Measurements from ENCODE around the gene C11orf24.

C11orf24 gene

GRCh38 chr11:68271781-68272608 lies at the start of gene C11orf24:
Gene C11orf24, minus strand, starts transcription at chr11:68271973. Its CDS starts 8,206 bp downstream, at chr11:68263767.
- Histone ChIP-seq H3K79me2 (ENCODE audit: low read length) (peaks cover 46% of the 10 kb centered on the region), H3K4me1 (ENCODE audit: low read length) (peaks cover 39% of the 10 kb centered on the region), H3K4me3 (ENCODE audit: low read length) (peak within 1 kb of the TSS; percentile 89), H3K36me3 (replicated peaks; ENCODE audit: insufficient read depth, low read length) (no peaks in the 10 kb centered on the region), H2AFZ (ENCODE audit: low read length) (peak within 1 kb of the TSS; percentile 51), H3K9ac (ENCODE audit: low read length) (peak within 1 kb of the TSS; percentile 94), H3F3A (ENCODE audit: insufficient read depth, low read length) (peaks cover 26% of the 10 kb centered on the region), H3K27ac (ENCODE audit: low read length) (peak within 1 kb of the TSS; percentile 95), H3K9me3 (replicated peaks; ENCODE audit: insufficient read depth, low read length) (no peaks in the 10 kb centered on the region), H3K4me2 (ENCODE audit: low read depth, low read length) (peak within 1 kb of the TSS; percentile 62), H3K9me2 (replicated peaks; ENCODE audit: insufficient read depth, low read length) (no peaks in the 10 kb centered on the region), H4K20me1 (ENCODE audit: insufficient read depth, low read length) (no peaks in the 10 kb centered on the region), H3K27me3 (replicated peaks; ENCODE audit: insufficient read depth, low read length) (no peaks in the 10 kb centered on the region)
- peak; percentile 98 for DNase-seq
- no peak for TF ChIP-seq EZH2phosphoT487 (IDR thresholded peaks at IDR 0.05; ENCODE audit: low read length)
- TF ChIP-seq EZH2 (optimal IDR thresholded peaks at IDR 0.05; ENCODE audit: low read depth, low read length): no peak
- no peak for TF ChIP-seq CTCF (IDR thresholded peaks at IDR 0.05; ENCODE audit: low read length)

DNA sequence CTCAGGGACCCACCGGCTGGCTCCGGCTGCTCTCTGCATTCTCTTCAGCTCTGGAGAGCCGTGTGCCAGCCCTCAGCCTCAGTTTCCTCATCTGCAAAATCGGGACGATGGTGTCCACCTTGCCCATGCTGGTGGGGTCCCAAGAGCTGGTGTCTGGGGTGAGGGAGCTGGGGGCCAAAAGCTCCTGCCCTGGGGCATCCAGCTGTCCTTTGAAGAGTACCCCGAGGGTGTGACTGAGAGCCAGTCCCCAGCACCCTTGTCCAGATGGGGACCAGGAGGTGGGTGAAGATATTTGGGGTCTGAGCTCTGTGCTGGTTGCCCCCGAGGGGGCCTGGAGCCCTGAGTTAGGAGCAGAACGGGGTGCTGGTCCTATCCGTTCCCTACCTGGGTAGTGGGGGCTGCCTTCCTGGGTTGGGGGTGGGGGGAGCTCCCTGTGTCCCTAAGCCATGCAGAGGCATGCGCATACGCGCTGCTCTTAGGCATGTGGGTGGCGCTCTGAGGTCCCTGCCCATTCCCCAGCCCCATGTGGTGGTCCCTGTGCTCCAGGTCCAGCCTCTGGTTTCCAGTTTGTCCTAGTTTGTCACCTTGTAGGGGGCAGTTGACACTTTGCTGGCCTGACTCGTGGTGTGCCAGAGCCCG lies 45.5 kb upstream of the C11orf24 start:
- no peak overlapping the region for H3K4me2 ChIP-seq (ENCODE audit: low read depth, low read length)
- no peak overlapping the region for H3K4me3 ChIP-seq (ENCODE audit: low read length)
- H3K27ac ChIP-seq (ENCODE audit: low read length): no peak overlapping the region
- H3F3A ChIP-seq (ENCODE audit: insufficient read depth, low read length): no peaks in the 10 kb centered on the region
- H3K4me1 ChIP-seq (ENCODE audit: low read length): no peaks in the 10 kb centered on the region
- no peak overlapping the region for H3K9ac ChIP-seq (ENCODE audit: low read length)
- peaks cover 52% of the 10 kb centered on the region for H3K79me2 ChIP-seq (ENCODE audit: low read length)
- no peaks in the 10 kb centered on the region for H3K9me3 ChIP-seq (replicated peaks; ENCODE audit: insufficient read depth, low read length)
- no peak for DNase-seq
- no peaks in the 10 kb centered on the region for H3K9me2 ChIP-seq (replicated peaks; ENCODE audit: insufficient read depth, low read length)
- H3K36me3 ChIP-seq (replicated peaks; ENCODE audit: insufficient read depth, low read length): no peaks in the 10 kb centered on the region
- no peaks in the 10 kb centered on the region for H3K27me3 ChIP-seq (replicated peaks; ENCODE audit: insufficient read depth, low read length)
- no peaks in the 10 kb centered on the region for H4K20me1 ChIP-seq (ENCODE audit: insufficient read depth, low read length)
- H2AFZ ChIP-seq (ENCODE audit: low read length): no peak overlapping the region
- TF ChIP-seq EZH2phosphoT487 (IDR thresholded peaks at IDR 0.05; ENCODE audit: low read length) (no peak), EZH2 (optimal IDR thresholded peaks at IDR 0.05; ENCODE audit: low read depth, low read length) (no peak), CTCF (IDR thresholded peaks at IDR 0.05; ENCODE audit: low read length) (no peak)

GRCh38 chr11:68315171-68315920 lies 43.6 kb upstream of the C11orf24 start:
- no peak for TF ChIP-seq EZH2phosphoT487 (IDR thresholded peaks at IDR 0.05; ENCODE audit: low read length)
- Histone ChIP-seq H3K4me1 (ENCODE audit: low read length) (peaks cover 7% of the 10 kb centered on the region), H3K36me3 (replicated peaks; ENCODE audit: insufficient read depth, low read length) (no peaks in the 10 kb centered on the region), H3F3A (ENCODE audit: insufficient read depth, low read length) (peaks cover 14% of the 10 kb centered on the region; the same call in 1 of the 2 replicates), H3K79me2 (ENCODE audit: low read length) (peaks cover 44% of the 10 kb centered on the region), H3K27me3 (replicated peaks; ENCODE audit: insufficient read depth, low read length) (no peaks in the 10 kb centered on the region), H3K9me2 (replicated peaks; ENCODE audit: insufficient read depth, low read length) (no peaks in the 10 kb centered on the region), H3K27ac (ENCODE audit: low read length) (no peak overlapping the region), H4K20me1 (ENCODE audit: insufficient read depth, low read length) (no peaks in the 10 kb centered on the region), H3K4me3 (ENCODE audit: low read length) (no peak overlapping the region), H3K9me3 (replicated peaks; ENCODE audit: insufficient read depth, low read length) (no peaks in the 10 kb centered on the region), H2AFZ (ENCODE audit: low read length) (no peak overlapping the region), H3K9ac (ENCODE audit: low read length) (no peak overlapping the region), H3K4me2 (ENCODE audit: low read depth, low read length) (no peak overlapping the region)
- DNase-seq: no peak
